Measurements from ENCODE around the gene OGDH.
A peak's percentile ranks its signal among the peaks of the same experiment; 100 is the strongest.
"Not testable (repeated sequence)": the region's sequence is repeated elsewhere in the genome, so short reads cannot be mapped to it uniquely, and the experiment has no call there.

OGDH gene

DNA sequence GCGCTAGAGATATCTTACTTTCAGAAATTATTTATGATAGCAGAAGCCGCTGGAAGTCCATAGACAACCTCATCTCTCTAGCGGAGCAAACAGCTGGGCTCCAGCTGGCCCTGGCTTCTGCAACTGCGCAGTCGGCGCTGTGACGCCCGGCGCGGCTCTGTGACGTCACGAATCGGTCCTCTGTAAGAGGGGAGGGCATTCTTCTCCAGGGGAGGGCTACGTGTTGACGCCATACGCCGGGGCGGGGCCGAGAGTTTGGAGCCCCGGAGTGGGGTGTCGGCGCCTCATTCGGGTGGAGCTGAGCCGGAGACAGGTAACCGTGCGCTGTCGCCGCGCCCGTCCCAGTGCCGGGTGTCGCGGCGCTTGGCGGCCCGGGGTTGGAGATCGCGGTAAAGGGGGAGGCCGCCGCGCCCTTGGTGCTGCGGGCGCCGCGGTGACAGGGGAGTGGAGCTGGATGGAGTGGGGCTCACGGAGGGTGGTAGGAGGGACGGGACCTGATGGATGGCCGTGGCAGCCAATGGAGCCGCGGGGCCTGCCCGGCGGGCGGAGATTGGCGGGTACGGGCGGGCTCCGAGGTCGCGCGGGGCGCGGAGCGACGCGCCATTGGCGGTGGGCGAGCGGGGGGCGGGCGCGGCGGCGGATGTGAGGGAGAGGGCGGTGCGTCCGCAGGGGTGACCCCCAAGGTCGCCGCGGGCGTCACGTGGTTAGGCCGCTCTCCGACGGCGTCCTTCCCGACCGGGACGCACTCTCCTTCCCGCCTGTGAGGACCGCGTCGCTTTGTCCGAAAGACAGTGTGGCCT is at the start of gene OGDH:
OGDH (plus strand) TSS at position 287 of the 800 bp plus-strand sequence. CDS start 17,717 bp downstream, outside the sequence.
- peak; percentile 98 for DNase-seq

GRCh38 chr7:44557485-44557884 is 48.9 kb upstream of the OGDH start:
- no peak for DNase-seq

GRCh38 chr7:44559485-44559884 is 46.9 kb upstream of the OGDH start:
- DNase-seq: no peak

DNA sequence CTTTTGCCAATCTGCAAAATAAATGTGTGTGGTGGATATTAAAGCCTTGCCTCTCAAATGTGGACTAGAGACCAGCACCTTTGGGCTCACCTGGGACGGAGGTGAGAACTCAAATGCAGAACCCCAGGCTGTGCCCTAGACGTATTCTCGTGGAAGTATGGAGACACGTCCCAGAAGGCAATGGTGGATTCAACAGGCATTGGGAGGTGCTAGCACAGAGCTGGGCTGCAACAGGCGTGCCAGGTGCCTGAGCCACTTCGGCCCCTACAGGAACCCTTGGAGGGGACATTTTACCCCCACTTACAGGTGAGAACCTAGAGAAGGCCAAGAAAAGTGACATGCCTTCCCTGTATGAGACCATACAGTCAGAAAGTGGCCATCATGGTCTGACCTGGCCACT is 44.9 kb upstream of the OGDH start:
- no peak for DNase-seq

- no peak for DNase-seq
Measured at GRCh38 chr7:44561962-44562621, 44.3 kb upstream of the OGDH start.

GRCh38 chr7:44562622-44562962 is 43.8 kb upstream of the OGDH start:
- not testable (repeated sequence) for DNase-seq

DNA sequence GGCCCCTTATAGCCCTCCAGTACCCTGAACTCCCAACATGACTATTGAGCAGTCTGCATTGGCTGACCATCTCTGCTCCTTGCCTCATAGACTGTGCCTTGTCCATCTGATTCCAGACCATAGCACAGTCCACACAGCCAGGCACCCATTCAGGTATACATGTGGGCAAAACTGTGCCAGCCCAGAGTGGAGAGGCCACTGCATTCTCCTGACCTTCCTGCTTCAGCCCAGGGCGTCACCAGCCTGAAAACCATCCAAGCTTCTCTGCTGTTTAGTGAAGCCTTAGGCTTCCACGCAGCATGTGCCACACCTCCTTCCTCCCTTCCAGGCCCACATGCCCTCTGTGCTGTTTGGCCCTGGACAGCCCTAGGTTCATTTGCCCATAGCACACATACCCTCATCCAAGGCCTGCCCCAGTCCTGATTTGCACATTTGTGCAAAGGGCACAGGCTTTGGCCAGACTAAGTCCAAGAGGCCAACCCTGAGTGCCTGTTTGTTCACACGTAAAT is 43.2 kb upstream of the OGDH start:
- peak; percentile 41 for DNase-seq

DNA sequence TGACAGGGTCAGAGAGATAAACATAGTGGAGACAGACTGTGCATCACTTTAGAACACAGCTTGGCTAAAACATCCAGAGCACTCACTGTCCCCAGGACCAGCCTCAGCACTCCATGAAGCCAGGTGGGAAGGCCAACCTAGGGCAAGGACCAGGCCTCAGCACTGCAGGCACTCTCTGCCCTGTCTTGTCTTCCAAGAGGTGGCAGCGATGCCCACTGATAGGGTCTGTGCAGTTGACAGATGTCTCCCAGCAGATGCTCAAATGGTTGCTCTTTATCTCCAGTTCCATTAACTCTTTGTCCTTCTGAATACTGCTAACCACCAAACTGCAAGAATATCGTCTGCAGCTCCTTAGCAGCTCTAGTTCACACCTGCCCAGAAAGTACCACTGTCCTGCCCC is 41.8 kb upstream of the OGDH start:
- no peak for DNase-seq

- peak; percentile 82 for DNase-seq
Measured at GRCh38 chr7:44565097-44565794, 41.2 kb upstream of the OGDH start.

DNA sequence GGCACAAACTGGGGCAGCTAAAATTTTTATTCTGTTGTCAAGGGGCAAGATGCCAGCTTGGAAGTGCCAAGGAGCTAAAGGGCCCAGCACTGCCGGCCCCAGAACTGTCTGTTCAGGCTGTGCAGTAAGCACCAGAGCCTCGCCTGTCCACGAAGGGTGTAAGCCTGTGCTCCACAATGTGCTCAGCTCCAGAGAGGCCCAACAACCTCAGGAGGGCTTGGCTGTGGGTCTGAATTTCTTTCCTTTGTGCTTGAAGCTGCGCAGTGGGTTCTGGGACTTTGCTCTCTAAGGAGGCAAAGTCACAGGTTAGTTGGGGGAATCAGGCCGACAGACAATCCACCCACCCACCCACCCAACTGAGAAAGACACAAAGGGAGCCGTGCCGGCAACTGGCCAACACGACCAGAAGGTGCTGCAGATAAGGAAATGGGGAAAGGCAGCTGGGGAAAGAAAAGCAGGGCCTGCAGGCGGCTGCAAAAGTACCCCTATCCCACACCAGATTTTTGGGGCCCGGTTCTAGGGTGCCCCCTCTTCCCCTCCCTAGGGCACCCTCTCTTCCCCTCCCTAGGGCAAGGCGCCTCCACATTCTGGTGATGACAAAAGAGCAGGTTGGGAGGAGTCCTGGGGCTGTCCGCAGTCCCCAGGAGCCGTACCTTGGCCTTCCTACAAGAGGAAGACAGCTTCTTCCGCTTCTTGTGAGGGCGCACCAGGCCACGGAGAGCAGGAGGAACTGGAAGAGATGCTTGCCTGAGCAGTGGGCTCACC is 40.5 kb upstream of the OGDH start:
- no peak for DNase-seq

GRCh38 chr7:44566680-44567079 is 39.7 kb upstream of the OGDH start:
- DNase-seq: no peak

DNA sequence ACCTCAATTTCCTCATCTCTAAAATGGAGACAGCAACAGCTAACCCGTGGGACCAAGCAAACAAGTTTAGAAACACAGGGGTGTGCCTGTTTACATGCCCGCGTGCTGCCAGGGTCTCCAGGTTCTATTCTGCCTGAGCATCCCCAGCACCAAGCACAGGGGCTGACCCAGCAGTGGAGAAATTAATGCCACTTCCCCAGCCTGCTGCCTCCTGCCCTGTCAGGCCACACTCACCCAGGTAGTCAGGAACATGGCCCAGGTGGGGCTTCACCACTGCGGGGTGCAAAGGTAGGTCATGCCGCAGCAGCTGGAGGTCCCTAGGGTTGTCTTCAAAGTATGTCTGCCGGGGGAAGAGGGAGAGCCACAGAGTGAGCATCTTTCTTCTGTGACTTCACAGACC is 38.5 kb upstream of the OGDH start:
- no peak for DNase-seq

DNA sequence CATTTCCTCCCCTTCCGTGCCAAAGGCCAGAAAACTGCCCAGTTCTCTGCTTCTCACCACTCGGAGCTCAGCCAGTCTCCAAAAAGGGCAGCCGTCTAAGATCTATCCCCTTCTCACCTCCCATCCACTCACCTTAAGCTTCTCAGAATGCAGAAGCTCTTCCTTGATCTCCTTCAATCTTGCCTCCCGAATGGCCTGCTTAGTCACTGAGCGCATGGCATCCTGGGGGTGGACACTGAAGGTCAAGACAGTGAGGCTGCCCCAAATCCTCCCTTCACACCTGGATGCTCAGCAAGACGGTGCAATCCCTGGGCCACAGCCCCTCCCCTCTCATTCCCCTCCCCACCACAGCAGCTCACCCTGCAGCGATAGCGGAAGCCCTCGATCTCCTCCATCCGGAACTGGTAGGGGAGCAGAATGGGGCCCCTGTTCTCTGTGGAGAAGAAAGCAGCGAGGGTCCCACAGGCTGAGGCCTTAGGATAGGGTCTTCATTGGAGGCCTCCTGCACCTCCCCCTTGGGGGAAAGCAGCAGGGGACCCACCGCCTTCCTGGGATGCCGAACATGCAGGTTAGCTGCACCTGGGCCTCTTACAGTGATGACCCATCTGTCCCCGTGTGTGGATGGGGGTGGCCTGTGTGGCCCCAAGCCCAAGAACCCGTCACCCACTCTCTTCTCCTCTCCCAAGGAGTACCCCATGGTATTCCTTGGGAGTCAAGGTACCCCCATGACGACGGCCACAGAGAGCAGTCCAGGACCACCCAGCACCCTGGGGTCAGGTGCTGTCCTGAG is 37.5 kb upstream of the OGDH start:
- DNase-seq: no peak

DNA sequence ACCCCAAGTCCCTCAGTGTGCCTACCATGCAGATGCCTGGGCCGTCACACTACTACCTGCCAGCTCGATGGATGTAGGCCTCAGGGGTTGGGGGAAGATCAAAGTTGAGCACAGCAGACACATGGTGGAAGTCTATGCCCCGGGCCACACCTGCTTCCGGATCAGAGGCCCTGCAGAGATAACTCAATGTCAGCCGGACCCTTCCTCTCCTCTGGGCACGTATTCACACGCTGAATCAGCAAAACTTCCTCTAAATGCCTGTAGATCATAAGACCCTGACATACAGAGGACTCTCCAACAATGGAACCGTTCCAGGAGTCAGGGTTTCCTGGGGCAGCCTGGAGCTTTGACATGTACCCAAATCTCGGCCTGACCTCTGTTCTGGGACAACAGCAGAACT is 36.5 kb upstream of the OGDH start:
- no peak for DNase-seq

GRCh38 chr7:44572771-44573170 is 33.7 kb upstream of the OGDH start:
- DNase-seq: no peak

DNA sequence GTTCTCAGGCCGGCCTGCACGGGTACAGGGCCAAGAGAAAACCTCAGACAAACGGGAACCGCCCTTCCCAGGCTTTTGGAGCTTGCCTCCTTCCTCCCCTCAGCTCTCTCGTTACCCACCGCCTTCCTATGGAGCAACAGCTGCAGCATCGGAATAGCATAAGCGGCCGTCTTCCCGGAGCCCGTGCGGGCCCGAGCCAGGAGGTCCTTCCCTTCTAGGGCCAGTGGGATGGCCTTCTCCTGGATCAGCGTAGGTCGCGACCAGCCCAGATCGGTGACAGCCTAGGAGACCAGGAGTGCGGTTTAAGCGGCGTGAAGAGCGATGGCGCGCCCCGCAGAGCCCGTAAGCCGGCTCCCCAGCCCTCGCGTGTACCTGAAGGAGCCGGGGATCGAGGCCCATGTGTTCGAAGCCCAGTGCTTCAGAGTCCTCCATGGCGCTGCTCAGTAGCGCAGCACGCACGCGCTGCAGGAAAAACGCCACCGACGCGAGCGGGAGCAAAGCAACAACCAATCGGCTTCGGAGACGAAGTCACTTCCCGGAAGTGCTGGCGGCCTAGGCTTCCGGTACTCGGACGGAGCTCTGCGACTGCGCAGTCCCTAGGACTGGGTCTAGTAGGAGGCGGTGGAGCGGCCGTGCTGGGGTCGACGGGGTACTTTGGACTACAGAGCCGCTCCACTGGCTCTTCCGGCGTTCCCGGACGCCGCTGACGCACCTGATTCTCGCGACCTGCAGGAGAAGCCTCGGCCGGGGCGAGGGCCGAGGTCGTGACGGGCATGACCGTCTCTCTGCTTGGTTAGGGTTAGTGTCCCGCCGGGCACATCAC is 32.8 kb upstream of the OGDH start, which contains the start of gene DDX56:
DDX56 (minus strand) TSS at position 445 of the 823 bp plus-strand sequence; CDS start at position 432, 13 bp downstream.
- DNase-seq: peak; percentile 98

DNA sequence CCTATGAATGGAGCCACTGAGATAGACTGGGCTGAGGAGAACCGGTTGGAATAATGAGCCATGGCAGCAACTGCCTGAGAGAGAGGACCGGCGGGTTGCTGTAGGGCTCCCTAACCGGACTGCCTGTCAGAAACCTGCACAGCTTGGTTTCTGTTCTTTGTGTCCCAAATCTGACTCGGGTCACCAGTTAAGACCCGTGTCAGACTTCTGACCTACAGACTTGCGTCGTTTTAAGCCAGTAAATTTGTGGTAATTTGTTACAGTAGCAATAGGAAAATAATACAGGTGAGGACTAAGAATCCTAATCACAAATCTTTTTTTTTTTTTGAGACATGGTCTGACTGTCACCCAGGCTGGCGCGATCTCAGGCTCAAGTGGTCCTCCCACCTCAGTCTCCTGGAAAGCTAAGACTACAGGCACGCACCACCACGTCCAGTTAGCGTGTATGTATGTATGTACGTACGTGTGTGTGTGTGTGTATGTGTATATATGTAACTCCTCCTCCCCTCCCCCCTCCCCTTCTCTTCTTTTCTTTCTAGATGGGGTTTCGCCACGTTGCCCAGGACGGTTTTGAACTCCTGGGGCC is 32.0 kb upstream of the OGDH start:
- DNase-seq: no peak

DNA sequence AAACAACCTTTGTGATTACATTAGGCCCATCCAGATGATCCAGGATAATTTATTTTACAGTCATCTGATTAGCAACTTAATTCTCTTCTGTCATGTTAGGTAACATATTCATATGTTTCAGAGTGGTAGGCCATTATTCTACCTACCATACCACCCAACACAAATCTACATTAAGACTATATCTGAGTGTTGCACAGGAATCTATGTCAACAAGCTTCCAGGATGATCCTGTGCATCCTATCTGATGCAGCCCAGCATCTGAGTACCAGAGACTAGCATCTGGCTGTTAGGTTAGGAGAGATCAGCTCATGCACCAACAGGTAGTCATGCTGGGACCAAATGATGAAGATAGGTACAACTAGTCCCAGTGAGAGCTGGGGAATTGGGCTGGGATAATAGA is 31.4 kb upstream of the OGDH start:
- no peak for DNase-seq

GRCh38 chr7:44576228-44576627 is 30.2 kb upstream of the OGDH start:
- DNase-seq: no peak
